AG08396 (cell line): ENCODE measurements around the gene TIRAP.

Source experiments
- DNase-seq: peaks from one replicate; pipeline ENCODE4 v3.0.0; 2012; ENCODE audit warnings: low spot score, mixed read lengths

The TIRAP gene

DNA sequence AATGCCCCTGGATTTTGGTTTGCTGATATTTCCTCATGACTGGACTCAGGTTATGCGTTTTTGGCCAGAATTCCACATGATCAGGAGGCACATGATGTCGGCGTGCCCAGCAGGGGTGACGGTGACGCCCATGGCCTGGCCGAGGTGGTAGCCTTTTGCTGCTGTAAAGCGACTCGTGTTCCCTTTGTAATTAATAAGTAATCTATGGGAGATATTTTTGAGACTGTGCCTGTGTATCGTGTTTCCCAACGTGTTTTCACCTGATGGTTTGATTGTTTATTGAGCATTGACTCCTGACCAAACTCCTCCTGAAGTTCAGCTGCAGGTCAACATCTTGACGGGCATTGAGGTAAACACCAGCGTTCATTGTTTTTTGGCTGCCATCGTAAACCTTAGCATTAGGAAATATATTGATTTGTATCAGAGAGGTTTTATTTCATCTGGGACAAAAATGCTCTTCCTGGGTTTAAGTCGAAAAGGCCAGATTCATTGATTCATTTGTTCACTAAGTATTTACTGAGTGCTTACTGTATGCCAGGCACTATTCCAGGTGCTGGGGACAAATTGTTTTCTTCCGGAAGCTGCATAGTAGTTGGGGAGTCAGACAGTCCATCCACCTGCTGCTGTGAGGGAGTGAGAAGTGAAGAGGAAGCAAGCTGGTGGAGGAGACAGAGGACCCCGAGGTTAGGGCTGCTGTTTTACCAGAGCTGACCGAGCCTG, 44.5 kb downstream of the TIRAP start:
- no peak for DNase-seq

DNA sequence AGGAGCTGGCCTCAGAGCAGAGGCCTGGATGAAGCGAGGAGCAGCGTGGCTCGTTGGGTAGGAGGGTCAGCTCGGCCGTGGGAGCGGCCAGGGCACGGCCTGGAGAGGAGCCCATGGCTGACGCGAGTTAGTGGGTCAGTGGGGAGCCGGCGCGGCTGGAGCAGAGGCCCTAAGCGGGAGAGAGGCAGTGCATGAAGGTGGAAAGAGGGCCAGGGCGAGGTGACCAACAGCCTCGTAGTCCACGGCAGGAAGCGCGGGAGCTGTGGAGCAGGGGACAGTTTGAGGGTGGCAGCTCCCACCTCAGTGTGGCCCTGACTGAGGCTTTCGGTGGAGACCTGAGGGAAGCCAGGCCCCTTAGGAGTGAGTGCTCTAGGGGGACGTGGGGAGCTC, 45.1 kb downstream of the TIRAP start:
- DNase-seq, result no peak

DNA sequence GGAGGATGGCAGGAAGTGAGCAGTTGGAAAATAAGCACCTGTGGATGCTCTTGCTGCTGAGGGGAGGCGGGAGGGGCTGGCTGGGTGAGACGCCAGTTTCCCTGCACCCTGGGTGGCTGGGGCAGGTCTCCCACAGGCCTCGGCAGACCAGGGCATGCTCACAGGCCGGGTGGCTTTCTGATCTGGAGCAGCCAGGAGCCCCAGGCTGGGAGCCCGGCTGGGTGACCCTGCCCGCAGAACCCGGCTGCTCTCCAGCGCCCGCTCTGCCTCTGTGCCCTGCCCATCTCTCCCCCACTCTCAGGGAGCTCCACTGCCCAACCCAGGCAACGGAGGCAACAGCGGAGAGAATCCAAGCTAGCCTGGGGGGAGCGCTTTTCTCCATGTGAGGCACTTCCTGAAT, 45.6 kb downstream of the TIRAP start:
- DNase-seq, result no peak

DNA sequence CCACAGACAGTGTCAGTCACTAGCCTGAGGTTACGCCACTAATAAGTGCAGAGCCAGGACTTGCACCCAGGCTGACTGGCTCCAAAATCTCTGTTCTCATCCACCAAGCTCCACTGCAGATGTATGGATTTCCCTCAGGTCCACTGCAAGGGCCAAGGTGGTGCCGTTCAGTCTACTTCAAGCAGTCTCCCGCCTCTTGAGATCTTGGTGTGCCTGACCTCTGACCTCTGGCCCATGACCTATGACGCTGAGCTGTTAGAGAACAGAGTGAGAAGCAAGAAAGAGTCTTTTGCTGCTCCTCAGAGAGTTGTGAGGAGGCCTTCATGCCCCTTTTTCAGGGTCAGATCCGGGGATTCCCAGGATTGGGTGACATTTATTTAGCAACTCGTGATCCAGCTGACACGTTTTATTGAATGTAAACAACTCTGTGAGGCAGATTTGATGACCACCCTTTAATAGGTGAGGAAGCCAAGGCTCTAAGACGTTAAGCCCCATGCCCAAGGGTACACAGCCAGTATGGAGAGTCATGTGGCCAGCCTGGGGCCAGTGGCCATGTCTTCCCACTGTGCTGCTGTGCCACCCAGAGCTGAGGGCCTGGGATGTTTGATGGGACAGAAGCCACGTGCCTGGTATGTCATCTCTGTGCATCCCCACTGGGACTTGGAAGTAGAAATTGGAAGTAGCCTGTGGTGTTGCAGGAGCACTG, 46.2 kb downstream of the TIRAP start:
- no peak for DNase-seq

DNA sequence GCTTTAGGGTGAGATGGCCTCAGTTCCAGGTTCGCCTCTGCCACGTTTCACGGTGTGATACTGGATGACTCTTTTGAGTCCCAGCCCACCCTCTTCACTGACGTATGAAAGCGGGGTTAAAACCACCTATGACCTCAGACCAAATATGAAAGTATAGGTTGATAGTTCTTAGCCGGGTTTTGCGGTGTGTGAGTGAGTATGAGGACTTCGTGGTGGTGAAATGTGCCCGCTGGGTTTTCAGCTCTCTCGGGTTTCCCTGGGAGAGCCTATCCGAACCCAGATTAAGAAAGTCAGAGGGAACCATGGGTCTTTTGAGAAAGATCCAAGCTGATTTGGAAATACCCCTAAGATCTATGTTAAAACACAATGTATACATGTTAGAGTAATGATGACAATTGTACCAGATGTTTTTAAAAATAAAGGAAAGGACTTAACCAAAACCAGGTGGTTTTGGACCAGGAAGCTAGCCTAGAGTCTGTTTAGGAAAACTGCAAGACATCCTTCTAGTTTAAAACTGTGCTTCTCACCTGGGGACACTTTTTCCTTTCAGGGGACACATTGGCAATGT, 46.8 kb downstream of the TIRAP start:
- no peak for DNase-seq

DNA sequence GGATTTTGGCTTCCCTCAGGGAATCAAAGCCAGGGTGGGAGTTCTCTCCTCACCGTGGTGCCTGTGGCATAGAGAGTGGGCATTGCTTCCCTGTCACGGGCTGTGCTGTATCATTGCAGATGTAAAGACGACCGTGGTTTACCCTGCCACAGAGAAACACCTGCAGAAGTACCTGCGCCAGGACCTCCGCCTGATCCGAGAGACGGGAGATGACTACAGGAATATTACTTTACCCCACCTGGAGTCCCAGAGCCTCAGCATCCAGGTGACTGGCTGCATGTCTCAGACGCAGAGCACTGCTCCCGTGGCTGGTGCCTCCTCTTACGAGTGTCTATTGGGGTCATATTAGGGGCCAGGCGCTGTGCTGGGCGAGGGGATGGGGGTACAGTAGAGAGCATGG, 48.4 kb downstream of the TIRAP start:
- no peak for DNase-seq

DNA sequence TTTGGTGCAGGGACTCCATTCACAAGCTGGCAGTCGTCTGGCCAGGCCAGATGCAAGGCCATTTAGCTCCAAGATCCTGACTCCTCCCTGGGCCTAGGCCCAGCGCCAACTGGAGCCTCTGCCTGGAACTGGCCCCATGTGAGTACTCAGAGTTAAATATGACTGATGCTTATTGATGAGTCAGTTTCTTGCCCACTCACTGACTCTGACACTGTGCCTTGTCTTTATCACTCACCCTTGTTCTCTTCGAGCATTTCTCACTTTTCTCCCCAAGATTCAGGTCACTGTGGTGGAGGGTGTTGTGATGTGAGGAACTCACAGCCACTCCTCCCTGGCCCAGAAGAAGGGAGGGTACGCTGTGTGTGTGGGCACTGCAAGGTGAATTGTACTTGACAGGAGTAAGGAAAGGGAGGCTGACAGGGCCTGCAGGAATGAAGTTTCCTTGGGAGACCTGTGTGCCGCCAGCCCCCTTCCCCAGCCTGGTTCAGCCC, 49.4 kb downstream of the TIRAP start:
- DNase-seq, result peak; percentile 90

DNA sequence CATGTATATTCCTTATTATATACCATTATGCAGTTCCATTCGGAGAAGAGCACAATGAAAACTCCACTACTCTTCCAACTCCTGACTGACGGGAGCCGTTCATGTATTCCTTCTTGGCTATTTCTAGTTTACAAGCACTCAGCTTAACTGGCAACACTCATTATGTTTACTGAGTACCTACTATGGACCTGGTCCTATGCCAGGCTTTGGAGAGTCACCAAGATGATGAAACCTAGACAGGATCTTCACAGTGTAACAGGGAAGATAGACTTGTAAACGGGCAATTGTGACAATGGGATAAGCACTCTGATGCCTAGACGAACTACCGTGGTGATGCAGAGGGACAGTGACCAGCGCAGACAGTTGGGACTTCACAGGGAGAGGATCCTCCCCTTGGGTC, 50.2 kb downstream of the TIRAP start:
- no peak for DNase-seq

DNA sequence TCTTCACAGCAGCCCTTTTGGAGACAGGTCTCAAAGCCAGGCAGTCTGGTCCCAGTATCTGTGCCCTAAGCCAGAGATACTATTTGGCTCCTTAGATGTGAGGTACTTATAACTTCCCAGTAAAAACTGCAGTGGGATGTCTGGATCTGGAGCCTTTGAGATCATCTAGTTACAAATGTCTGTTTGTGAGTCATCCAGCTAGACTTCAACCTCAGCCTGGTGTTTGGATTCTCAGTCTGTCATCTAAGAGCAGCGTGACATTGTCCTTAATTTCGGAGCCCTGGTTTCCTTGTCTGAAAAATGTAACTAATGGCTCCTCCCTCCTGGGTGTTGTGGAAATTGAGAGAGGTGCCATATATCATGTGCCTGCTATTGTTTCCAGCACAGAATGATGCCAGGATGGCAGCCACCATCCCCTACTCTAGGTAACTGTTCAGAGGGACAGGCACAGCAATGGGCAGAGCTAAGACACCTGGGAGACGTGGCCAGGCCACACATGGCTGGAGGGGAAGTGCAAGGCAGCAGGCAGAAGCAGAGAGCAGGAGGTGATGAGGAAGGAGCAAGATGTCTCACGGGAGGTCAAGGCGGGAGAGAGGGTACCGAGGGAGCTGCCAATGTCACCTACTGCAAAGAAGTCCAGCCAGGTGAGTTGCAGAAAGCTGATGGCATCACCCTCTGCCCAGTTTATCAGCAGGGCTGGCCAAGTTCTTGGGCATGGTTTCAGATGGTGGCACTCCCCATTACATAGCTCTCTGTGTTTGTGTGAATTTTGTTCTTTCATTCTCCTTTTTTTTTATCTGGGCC, 52.0 kb downstream of the TIRAP start:
- peak; percentile 61 for DNase-seq

DNA sequence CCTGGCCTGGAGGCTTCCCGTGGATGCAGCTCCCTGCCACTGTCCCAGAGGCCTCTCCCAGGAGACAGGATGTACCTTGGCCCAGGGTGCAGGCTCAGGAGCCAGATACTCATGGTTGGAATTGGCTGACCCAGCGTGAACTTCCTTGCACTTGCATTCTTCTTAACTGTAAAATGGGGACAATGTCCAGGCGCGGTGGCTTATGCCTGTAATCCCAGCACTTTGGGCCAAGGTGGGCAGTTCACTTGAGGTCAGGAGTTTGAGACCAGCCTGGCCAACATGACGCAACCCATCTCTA, 52.5 kb downstream of the TIRAP start:
- no peak for DNase-seq

DNA sequence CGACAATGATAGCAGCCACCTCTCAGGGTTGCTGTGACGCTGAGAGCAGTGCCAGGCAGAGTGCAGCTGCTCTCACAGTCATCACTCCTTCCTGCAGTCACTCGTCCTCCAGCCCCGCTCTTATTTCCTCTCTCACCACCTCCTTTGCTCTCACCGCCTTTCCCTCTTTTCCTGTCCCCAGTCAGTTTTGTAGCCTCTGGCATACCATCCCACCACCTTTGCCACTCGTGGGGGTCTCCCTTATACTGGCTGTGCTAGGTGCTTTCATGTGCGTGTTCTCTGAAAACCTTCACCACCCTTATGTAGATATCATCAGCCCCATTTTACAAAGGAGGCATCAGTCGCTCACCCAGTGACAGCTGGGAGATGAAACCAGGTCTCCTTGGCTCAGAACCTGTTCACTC, 53.2 kb downstream of the TIRAP start:
- DNase-seq, result no peak

DNA sequence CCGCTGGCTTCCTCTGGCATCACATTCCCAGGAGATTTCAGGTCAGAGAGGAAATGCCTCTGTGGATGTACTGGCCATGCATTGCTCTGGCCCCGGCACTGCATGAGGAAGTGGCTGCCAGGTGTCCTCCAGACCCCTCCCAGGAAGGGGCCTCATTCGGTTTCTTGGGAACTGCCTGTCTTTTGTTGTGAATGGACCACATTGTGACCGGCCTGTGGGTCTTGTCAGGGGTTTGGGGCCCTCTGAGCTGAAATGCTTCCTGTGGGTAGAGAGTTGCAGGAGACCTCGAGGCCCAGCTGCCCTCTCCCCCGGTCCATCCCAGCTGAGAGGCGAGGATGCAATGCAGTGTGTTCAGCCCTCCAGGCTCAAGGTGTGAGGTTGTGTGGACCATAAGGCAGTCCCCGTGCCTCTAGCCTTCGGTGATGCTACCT, 53.8 kb downstream of the TIRAP start:
- no peak for DNase-seq

DNA sequence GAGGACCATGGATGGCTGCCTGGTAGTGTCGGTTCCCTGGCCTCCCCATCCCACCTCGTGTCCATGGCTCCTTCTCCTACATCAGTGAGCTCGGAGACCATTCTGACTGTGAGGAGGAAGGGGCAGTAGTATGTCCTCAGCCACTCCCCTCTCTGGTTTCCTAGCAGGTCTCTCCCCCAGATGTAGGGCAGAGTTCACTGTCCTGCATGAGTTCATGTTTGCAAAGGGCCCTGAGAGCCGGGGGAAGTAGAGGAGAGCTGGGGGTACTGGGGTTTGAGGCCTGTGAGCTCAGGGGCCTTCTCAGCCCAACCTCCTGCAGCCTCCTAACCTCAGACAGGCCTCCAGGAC, 54.2 kb downstream of the TIRAP start:
- no peak for DNase-seq

DNA sequence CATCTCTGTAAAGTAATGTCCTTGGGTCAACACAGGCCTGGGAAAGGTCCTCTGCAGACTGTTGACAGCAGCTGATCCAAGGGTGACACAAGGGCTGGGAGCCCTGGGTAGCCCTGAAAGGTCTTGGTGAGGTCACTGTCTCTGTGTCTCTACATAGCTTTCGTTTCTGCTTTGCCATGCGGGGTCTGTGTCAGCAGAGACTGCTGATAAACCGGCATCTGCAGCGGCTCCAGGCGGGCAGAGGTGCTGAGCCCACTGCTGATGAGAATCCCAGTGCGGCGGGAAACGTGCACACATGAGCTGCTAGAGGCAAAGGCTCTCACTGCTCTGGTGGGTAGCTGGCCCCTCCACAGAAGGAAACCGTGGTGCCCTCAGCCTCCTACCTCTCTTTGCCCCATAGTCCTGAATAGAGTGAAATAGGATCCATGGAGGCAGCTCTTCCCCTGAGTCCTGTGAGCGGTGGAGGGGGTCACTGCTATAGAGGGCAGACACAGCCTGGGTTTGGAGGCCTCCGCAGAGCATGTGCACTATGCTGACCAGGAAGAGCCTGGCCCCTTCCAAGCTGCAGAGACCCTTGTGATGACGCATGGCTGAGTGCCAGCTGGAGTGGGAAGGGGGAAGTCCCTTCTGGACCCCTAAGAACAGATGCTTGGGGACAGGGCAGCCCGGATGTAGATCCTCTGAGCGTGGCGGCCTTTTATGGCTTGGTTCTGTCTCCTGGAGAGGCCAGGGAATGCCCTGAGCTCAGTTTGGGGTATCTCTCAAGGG, 54.8 kb downstream of the TIRAP start:
- DNase-seq, result no peak

DNA sequence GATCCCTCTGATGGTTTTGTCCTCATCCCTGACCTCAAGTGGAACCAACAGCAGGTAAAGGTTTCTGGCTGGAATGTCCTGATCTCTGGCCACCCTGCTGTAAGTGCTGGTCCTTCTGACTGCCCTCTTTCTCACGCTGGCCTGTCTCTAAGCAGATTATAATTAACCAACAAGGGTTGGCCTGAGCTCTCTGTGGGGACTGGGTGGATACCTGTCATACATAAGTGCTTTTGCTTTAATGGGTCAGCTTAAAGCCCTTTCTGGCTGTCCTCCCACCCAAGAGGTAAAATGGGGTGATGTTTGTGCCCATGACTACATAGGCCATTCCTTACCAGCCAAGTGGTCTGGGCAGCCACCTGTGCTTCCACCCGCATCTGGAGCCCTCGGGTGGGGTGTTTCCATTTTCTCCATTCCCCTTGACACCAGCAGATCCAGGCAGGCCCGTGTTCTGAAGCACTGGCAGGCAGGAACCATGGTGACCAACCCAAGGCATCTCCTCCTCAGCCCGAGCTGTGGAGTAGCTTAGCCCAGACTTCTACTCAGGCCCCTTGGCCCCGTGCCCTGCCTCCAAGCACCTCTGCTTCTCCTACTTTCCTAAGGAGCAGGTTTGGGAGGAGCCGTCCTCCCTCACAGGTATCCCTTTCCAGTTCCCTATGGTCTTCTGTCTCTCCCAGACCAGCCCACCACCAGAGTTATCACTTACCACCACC, 55.6 kb downstream of the TIRAP start:
- DNase-seq, result no peak

DNA sequence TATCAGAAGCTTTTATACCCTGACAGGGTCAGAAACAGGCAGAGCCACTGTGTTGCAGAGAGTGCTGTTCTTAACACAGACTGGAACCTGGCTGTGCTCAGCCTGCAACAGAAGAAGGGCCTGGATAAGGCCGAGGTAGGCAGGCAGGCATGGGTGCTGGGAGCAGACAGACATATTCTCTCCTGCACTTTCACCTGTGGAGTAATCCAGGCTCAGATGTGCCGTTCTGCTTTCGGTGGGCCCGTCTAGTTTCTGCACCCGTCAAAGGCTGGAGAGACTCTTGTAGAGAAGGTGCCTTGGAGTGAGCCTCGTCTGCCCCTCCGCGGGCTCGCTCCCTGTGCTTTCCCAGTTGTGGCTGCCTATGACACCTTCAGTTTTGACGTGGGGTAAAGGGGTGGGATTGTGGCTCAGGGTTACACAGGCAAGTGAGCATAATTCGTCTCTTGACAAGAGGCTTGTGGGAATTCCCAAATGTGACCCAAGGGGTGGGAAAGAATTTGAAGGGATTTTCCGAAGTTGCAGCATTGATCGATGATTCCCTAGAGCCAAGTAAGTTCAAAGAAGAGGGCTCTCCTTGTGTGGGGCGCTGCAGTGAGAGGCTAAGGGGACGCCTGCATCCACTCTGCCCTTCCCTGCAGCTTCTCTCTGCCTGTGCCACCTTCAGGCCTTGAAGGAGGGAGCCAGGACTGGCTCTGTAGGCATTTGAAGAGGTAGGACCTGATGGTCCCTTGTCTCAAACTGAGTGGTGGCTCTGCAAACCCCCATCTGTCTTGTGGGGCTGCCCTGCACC, 56.4 kb downstream of the TIRAP start:
- no peak for DNase-seq

DNA sequence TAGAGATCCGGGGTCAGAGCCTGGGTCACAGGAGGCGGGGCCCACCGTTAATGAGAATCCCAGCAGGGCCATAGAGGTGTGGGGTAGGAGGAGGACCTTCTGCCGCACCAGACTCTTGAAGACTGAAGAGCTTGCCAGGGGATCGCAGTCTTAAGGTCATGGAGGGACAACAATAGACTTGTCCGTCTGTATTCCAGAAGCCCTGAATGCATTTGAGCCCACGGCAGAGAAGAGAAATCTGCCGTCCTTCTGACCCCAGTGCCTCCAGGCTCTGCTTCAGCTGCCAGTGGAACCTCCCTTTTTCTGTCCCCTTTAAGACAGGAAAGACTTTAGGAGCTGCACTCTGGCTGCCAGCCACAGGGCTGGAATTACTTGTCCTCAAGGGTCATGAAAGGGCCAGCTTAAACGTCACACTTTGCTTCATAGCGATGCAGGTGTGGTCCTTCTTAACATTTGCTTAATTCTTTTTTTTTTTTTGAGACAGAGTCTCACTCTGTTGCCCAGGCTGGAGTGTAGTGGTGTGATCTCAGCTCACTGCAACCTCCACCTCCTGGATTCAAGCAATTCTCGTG, 57.1 kb downstream of the TIRAP start:
- DNase-seq, result no peak

DNA sequence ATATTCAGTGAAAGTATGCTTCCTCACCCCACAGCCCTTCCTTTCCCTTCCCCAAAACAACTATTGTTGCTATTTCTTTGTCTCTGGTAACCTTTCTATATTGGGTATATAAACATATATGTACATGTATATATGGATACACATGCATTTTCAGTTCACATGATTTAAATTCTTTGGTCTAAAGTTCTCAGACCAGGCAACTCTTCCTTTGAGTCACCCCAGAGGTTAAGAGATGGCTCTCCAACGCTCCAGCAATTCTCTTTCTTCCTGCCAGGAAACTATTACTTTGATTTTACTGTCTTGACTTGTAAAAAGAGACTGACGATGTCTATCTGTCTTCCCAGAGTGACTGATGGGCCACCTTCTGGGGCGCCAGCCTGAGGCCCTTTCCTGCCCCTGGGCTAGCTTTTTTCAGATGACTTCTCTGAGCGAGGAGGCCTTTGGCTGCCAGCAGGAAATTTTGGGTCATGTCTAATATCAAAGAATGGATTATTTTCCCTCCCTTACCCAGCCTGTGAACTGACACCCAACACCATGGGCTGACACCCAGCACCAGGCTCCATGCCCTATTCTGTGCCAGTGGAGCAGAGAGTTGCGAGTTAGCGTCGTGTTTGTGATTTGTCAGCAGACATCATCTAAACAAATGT, 58.2 kb downstream of the TIRAP start:
- no peak for DNase-seq

DNA sequence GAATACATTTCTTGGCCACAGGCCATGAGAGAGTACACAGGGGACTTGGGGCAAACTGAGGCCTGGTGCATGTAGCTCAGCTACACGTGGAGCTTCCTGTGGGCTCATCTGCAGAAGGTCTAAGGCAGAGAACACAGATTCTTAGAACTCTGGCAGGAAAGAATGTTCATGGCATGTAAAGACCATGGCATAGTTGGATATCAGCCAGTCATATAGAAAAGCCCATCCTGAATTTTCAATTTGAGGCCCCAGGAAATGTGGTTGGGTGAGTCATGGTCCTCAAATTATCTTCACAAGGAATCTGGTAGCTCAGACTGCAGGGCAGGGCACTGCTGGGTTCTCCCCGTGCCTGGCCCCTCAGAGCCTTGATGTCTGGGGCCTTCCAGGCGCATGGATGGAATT, 58.9 kb downstream of the TIRAP start:
- no peak for DNase-seq

DNA sequence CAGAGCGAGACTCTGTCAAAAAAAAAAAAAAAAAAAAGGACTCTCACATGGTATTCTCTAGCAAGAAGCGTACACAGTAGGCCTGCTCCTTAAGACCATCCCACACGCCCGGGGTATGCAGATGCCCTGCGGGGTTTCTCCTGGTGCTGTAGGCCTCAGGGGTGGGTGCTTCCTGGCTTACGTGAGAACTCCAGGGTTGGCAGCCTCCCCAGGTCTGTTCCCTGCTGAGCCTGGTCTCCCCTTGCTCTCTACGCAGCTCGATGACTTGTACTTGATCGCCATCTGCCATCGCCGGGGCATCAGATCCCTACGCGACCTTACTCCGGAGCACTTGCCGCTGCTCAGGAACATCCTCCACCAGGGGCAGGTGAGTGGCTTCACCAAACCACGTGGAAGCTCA, 60.2 kb downstream of the TIRAP start:
- DNase-seq, result no peak
